Gastrocnemius medialis (tissue), 4 donors: ENCODE measurements around the gene ARHGAP28. TPM values are rescaled to one million over a fixed set of nuclear protein-coding genes. Genes with fewer than 3 reads are reported as not detected.

Source experiments
- ATAC-seq, 2 donors: fragments of 150-250 bp; one replicate each; pipeline ENCODE4 v1.9.1; 2016
- DNase-seq, 2 donors: peaks; one replicate each; pipeline ENCODE4 v3.0.0-alpha.2; 2019
- H3K27ac ChIP-seq, 4 donors: fragments of 200-600 bp; sonication (generic); 1 replicate in 1 of 4; 2 replicates in 3 of 4; pipeline ENCODE4 v1.5.1; 2016 to 2018; ENCODE audit warnings: mild to moderate bottlenecking in 2 of 4, moderate library complexity in 1 of 4
- H3K27me3 ChIP-seq, 3 donors: fragments of 200-600 bp; sonication (generic) in 2 of 3; 1 replicate in 1 of 3; 2 replicates in 2 of 3; pipeline versions ENCODE4 v1.5.1 to v1.6.0; 2016 to 2019; ENCODE audit warnings: mild to moderate bottlenecking in 1 of 3, moderate library complexity in 1 of 3
- H3K36me3 ChIP-seq, 2 donors: fragments of 200-600 bp; sonication (generic) in 1 of 2; one replicate each; pipeline ENCODE4 v1.5.1; 2017 to 2018
- H3K4me1 ChIP-seq, 2 donors: fragments of 200-600 bp; sonication (generic) in 1 of 2; one replicate each; pipeline ENCODE4 v1.5.1; 2016 to 2017; ENCODE audit warnings: mild to moderate bottlenecking in 2 of 2
- H3K4me3 ChIP-seq, 4 donors: fragments of 200-600 bp; sonication (generic) in 3 of 4; 1 replicate in 1 of 4; 2 replicates in 3 of 4; pipeline ENCODE4 v1.5.1; 2016 to 2019; ENCODE audit warnings: mild to moderate bottlenecking in 2 of 4
- H3K9me3 ChIP-seq, 3 donors: fragments of 200-600 bp; sonication (generic) in 2 of 3; 1 replicate in 1 of 3; 2 replicates in 2 of 3; pipeline ENCODE4 v1.5.1; 2016 to 2019
- POLR2A ChIP-seq, 2 donors: fragments of 450-650 bp; IDR thresholded peaks; one replicate each; pipeline ENCODE4 v1.6.1; 2017; ENCODE audit warnings: antibody characterized with exemption in 2 of 2, mild to moderate bottlenecking in 2 of 2, moderate library complexity in 2 of 2
- in situ Hi-C, 4 donors: fragments of 200-750 bp; cut with MboI; loops; one replicate each; pipeline versions ENCODE4 v1.15.0 to v1.8.0; 2017; ENCODE audit warnings: low sequenced_read_pairs in 4 of 4
- intact Hi-C: fragments of 100-400 bp; cut with DNase I; formaldehyde crosslinking; loops from one replicate; pipeline ENCODE4 v1.15.1; 2023; ENCODE audit warnings: low total_unique reads
- total RNA-seq, 4 donors: library from RNA; depleted of rRNA; stranded (reverse); fragments of >200 nt; gene quantifications; one replicate each; pipeline versions ENCODE4 v1.1.0 to v1.2.3, GENCODE V29; 2016
- TF ChIP-seq, protein P1 (sequence below), 5 experiments: fragments of 450-650 bp in 3 of 5; fragments of 200-600 bp in 2 of 5; sonication (generic) in 2 of 5; IDR thresholded peaks in 4 of 5; conservative IDR thresholded peaks in 1 of 5; 1 replicate in 4 of 5; 2 replicates in 1 of 5; pipeline ENCODE4 v1.5.1; 2016 to 2019; ENCODE audit warnings: antibody characterized with exemption in 5 of 5, mild to moderate bottlenecking in 3 of 5, moderate library complexity in 3 of 5

The ARHGAP28 gene
- total RNA-seq, 4 donors from 2014 or later = 4.6 to 17.9 (median 6.2) TPM

DNA sequence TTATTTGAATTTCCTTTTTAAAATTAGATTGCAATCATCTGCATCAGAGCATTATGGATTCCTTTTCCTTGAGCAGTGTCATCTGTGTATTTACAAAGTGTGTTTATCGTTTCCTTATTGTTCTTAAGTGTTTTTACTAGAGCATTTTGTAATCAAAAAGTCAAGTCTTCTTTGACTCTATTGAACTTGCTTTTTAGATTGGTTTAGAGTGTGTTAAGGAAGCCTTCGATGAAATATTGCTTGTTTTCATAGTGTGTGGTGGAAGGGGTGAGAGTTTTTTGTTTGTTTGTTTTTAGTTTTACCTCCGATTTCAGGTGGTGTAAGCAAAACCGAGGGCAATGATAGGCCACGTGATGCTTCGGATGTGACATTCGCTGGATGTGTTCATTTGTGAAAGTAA lies 45.7 kb downstream of the ARHGAP28 start:
- ATAC-seq = no peak
- in situ Hi-C loops = no loop called here
- peak overlapping the region in 1 of 4 donors; percentile 7 for H3K27ac ChIP-seq

GRCh38 chr18:6775702-6776101 lies 46.2 kb downstream of the ARHGAP28 start:
- intact Hi-C loops (no loop called here), in situ Hi-C loops (no loop called here)
- no peaks in the 10 kb centered on the region for H3K27me3 ChIP-seq
- TF ChIP-seq POLR2A (IDR thresholded peaks at IDR 0.05) = no peak
- no peak overlapping the region for H3K4me3 ChIP-seq
- H3K9me3 ChIP-seq = no peaks in the 10 kb centered on the region
- DNase-seq (no peak), ATAC-seq (no peak)
- H3K27ac ChIP-seq = no peak overlapping the region
- no peaks in the 10 kb centered on the region for H3K4me1 ChIP-seq
- no peaks in the 10 kb centered on the region for H3K36me3 ChIP-seq

More for the DNA sequence above, 45.7 kb downstream of the ARHGAP28 start:
- no peaks in the 10 kb centered on the region for H3K36me3 ChIP-seq
- no peaks in the 10 kb centered on the region for H3K9me3 ChIP-seq
- H3K27me3 ChIP-seq = no peaks in the 10 kb centered on the region
- peak overlapping the region in 1 of 4 donors; percentile 20 for H3K4me3 ChIP-seq
- TF ChIP-seq POLR2A (IDR thresholded peaks at IDR 0.05) = no peak
- TF ChIP-seq, protein P1, sequence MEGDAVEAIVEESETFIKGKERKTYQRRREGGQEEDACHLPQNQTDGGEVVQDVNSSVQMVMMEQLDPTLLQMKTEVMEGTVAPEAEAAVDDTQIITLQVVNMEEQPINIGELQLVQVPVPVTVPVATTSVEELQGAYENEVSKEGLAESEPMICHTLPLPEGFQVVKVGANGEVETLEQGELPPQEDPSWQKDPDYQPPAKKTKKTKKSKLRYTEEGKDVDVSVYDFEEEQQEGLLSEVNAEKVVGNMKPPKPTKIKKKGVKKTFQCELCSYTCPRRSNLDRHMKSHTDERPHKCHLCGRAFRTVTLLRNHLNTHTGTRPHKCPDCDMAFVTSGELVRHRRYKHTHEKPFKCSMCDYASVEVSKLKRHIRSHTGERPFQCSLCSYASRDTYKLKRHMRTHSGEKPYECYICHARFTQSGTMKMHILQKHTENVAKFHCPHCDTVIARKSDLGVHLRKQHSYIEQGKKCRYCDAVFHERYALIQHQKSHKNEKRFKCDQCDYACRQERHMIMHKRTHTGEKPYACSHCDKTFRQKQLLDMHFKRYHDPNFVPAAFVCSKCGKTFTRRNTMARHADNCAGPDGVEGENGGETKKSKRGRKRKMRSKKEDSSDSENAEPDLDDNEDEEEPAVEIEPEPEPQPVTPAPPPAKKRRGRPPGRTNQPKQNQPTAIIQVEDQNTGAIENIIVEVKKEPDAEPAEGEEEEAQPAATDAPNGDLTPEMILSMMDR (IDR thresholded peaks at IDR 0.05 in 4 of 5, conservative IDR thresholded peaks at IDR 0.05 in 1 of 5) = no peak
- no peak for DNase-seq
- no peaks in the 10 kb centered on the region for H3K4me1 ChIP-seq
- intact Hi-C loops = no loop called here

- no peaks in the 10 kb centered on the region for H3K36me3 ChIP-seq
- H3K4me1 ChIP-seq = peaks cover 3 to 4% of the 10 kb centered on the region in 2 donors
- H3K27ac ChIP-seq = no peak overlapping the region
- in situ Hi-C loops (no loop called here), intact Hi-C loops (no loop called here)
- ATAC-seq (no peak), DNase-seq (no peak)
- no peaks in the 10 kb centered on the region for H3K9me3 ChIP-seq
- TF ChIP-seq, protein P1 (IDR thresholded peaks at IDR 0.05 in 4 of 5, conservative IDR thresholded peaks at IDR 0.05 in 1 of 5) = no peak
- no peak for TF ChIP-seq POLR2A (IDR thresholded peaks at IDR 0.05)
- H3K4me3 ChIP-seq = no peak overlapping the region
- no peaks in the 10 kb centered on the region for H3K27me3 ChIP-seq
Observed at GRCh38 chr18:6776188-6776587, 46.7 kb downstream of the ARHGAP28 start.

- DNase-seq = no peak
- intact Hi-C loops = no loop called here
Observed at GRCh38 chr18:6777509-6777908, 48.0 kb downstream of the ARHGAP28 start.

GRCh38 chr18:6778459-6779247 lies 49.1 kb downstream of the ARHGAP28 start:
- Histone ChIP-seq H3K36me3 (no peaks in the 10 kb centered on the region), H3K4me3 (no peak overlapping the region), H3K4me1 (peaks cover 15% of the 10 kb centered on the region in 2 donors), H3K27me3 (no peaks in the 10 kb centered on the region), H3K27ac (no peak overlapping the region), H3K9me3 (no peaks in the 10 kb centered on the region)
- ATAC-seq (no peak), DNase-seq (no peak)
- in situ Hi-C loops = no loop called here
- TF ChIP-seq, protein P1 (IDR thresholded peaks at IDR 0.05 in 4 of 5, conservative IDR thresholded peaks at IDR 0.05 in 1 of 5) = no peak
- TF ChIP-seq POLR2A (IDR thresholded peaks at IDR 0.05) = no peak
- intact Hi-C loops = no loop called here

More at GRCh38 chr18:6777509-6777908, 48.0 kb downstream of the ARHGAP28 start:
- H3K27me3 ChIP-seq = no peaks in the 10 kb centered on the region
- in situ Hi-C loops = no loop called here
- H3K9me3 ChIP-seq = no peaks in the 10 kb centered on the region
- TF ChIP-seq, protein P1 (IDR thresholded peaks at IDR 0.05 in 4 of 5, conservative IDR thresholded peaks at IDR 0.05 in 1 of 5) = no peak
- no peak for TF ChIP-seq POLR2A (IDR thresholded peaks at IDR 0.05)
- no peak for ATAC-seq
- no peaks in the 10 kb centered on the region for H3K36me3 ChIP-seq
- H3K4me3 ChIP-seq = no peak overlapping the region
- H3K4me1 ChIP-seq = peaks cover 15% of the 10 kb centered on the region in 2 donors
- H3K27ac ChIP-seq = no peak overlapping the region
